ENCODE results near the gene RAB22A.
"Not testable (repeated sequence)": the region's sequence is repeated elsewhere in the genome, so short reads cannot be mapped to it uniquely, and the experiment has no call there.

The RAB22A gene

GRCh38 chr20:58340151-58340550 is 30.6 kb downstream of the RAB22A start:
- peaks cover 35% of the 10 kb centered on the region for H3K4me1 Mint-ChIP-seq (ENCODE audit: low read depth)
- peaks cover 6% of the 10 kb centered on the region for H3K9me3 Mint-ChIP-seq
- H3K36me3 Mint-ChIP-seq (ENCODE audit: low read depth), result peaks cover 63% of the 10 kb centered on the region
- no peak overlapping the region for H3K4me3 Mint-ChIP-seq
- no peak overlapping the region for H3K27ac Mint-ChIP-seq
- intact Hi-C loops (cut with micrococcal nuclease), result no loop called here
- no peaks in the 10 kb centered on the region for H3K27me3 Mint-ChIP-seq

- Mint-ChIP-seq H3K9me3 (peaks cover 6% of the 10 kb centered on the region), H3K4me3 (no peak overlapping the region), H3K27me3 (no peaks in the 10 kb centered on the region), H3K4me1 (ENCODE audit: low read depth) (peaks cover 32% of the 10 kb centered on the region), H3K27ac (peak overlapping the region; percentile 8), H3K36me3 (ENCODE audit: low read depth) (peaks cover 66% of the 10 kb centered on the region)
- intact Hi-C loops (cut with micrococcal nuclease), result no loop called here
These were observed 31.3 kb downstream of the RAB22A start for GRCh38 chr20:58340853-58341252.

DNA sequence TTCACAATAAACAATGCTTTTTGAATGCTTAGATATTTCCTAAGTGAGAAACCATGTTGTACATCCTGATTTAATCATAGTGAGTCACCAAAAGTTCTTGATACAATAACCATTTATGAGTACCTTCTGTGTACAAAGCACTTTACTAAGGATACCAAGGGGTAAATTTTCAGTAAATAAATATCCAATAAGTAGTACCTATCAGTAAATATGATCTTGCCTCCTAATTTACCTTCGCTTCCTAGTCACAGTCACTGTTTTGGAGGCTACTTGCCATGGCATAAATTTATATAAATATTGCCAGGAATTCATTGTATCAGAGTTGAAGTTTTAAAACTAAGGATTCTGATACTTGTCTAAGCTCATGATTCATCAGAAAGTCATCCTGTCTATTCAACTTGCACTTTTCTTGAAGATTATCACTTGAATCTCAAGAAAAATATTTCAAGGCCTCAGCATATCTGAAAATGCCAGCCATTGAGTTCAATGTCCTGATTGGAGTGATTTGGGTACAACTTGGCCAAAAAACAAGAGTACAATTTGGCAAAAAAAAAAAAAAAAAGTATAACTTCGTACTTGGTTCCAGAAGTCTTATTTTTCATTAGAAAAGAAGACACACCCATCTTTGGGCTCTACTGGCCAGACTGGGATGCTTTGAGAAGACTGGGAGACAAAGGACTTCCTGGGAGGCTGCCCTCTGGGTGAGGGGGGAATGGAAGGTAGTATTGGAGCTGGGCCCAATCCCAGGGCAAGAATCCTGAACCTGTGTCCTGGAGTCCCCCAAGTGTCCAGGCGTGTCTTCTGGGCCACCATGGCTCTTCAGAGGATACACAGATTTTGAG is 32.8 kb downstream of the RAB22A start:
- Mint-ChIP-seq H3K27me3 (no peaks in the 10 kb centered on the region), H3K27ac (no peak overlapping the region), H3K36me3 (ENCODE audit: low read depth) (peaks cover 68% of the 10 kb centered on the region), H3K9me3 (peaks cover 6% of the 10 kb centered on the region), H3K4me1 (ENCODE audit: low read depth) (peaks cover 29% of the 10 kb centered on the region), H3K4me3 (no peak overlapping the region)
- intact Hi-C loops (cut with micrococcal nuclease), result no loop called here

DNA sequence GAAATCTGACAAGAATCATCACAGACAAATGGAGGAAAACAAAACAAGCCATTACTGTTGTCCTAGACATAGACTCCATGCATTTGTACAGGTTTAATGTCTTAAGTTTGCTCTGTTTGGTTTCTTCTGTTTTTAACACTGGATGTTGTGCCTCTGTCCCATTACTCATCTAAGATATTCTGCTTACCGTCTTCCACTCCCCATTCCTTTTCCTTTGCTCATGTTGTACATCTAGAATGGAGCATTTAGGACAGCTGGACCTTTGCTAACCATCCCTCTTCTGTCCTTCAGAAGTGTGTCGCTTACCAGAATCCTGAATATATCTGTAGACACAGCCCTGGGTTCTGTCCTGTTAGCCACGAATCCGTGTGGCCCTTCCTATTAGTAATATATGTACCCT is 35.2 kb downstream of the RAB22A start:
- H3K27ac Mint-ChIP-seq, result no peak overlapping the region
- H3K27me3 Mint-ChIP-seq, result no peaks in the 10 kb centered on the region
- H3K36me3 Mint-ChIP-seq (ENCODE audit: low read depth), result peaks cover 81% of the 10 kb centered on the region
- intact Hi-C loops (cut with micrococcal nuclease), result no loop called here
- no peak overlapping the region for H3K4me3 Mint-ChIP-seq
- peaks cover 18% of the 10 kb centered on the region for H3K4me1 Mint-ChIP-seq (ENCODE audit: low read depth)
- H3K9me3 Mint-ChIP-seq, result peaks cover 6% of the 10 kb centered on the region

- Mint-ChIP-seq H3K4me1 (ENCODE audit: low read depth) (no peaks in the 10 kb centered on the region), H3K36me3 (ENCODE audit: low read depth) (peaks cover 69% of the 10 kb centered on the region), H3K9me3 (no peaks in the 10 kb centered on the region), H3K27ac (no peak overlapping the region), H3K4me3 (no peak overlapping the region), H3K27me3 (no peaks in the 10 kb centered on the region)
- intact Hi-C loops (cut with micrococcal nuclease), result no loop called here
These were observed 40.1 kb downstream of the RAB22A start for GRCh38 chr20:58349570-58349969.

DNA sequence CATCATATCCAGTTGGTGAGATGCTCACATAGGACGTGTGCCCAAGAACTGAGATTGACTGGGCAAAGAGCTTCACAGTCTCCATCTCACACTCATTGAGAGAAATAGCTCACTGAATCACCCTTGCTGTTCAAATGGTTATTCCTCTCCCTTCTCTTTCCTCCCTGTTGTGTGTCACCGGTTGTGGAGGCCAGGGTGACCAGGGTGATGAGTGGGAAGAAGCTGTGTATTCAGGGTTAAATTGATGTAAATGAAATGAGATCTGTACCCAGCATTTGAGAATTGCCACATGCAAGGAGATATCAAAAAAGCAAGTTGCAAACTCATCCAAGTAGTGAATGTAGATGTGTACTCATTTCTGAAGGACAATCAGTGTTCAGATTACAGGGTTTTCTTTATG is 43.0 kb downstream of the RAB22A start:
- intact Hi-C loops (cut with micrococcal nuclease), result no loop called here
- no peaks in the 10 kb centered on the region for H3K27me3 Mint-ChIP-seq
- no peak overlapping the region for H3K27ac Mint-ChIP-seq
- no peaks in the 10 kb centered on the region for H3K4me1 Mint-ChIP-seq (ENCODE audit: low read depth)
- H3K36me3 Mint-ChIP-seq (ENCODE audit: low read depth), result peaks cover 70% of the 10 kb centered on the region
- H3K9me3 Mint-ChIP-seq, result no peaks in the 10 kb centered on the region
- H3K4me3 Mint-ChIP-seq, result no peak overlapping the region

- H3K36me3 Mint-ChIP-seq (ENCODE audit: low read depth), result peaks cover 93% of the 10 kb centered on the region
- no peak overlapping the region for H3K27ac Mint-ChIP-seq
- H3K4me1 Mint-ChIP-seq (ENCODE audit: low read depth), result peaks cover 6% of the 10 kb centered on the region
- no peaks in the 10 kb centered on the region for H3K9me3 Mint-ChIP-seq
- intact Hi-C loops (cut with micrococcal nuclease), result no loop called here
- H3K4me3 Mint-ChIP-seq, result no peak overlapping the region
- H3K27me3 Mint-ChIP-seq, result no peaks in the 10 kb centered on the region
These were observed 49.9 kb downstream of the RAB22A start for GRCh38 chr20:58359441-58359840.

GRCh38 chr20:58360936-58361335 is 51.4 kb downstream of the RAB22A start:
- Mint-ChIP-seq H3K4me3 (no peak overlapping the region), H3K27ac (no peak overlapping the region), H3K9me3 (no peaks in the 10 kb centered on the region), H3K4me1 (ENCODE audit: low read depth) (peaks cover 6% of the 10 kb centered on the region), H3K36me3 (ENCODE audit: low read depth) (peaks cover 89% of the 10 kb centered on the region), H3K27me3 (no peaks in the 10 kb centered on the region)
- intact Hi-C loops (cut with micrococcal nuclease), result loop anchor here (10.0 kb wide), 1 partner anchor 126 kb away; no protein-coding TSS in a partner anchor

GRCh38 chr20:58361481-58362205 is 52.1 kb downstream of the RAB22A start:
- H3K27ac Mint-ChIP-seq, result no peak overlapping the region
- H3K9me3 Mint-ChIP-seq, result no peaks in the 10 kb centered on the region
- no peaks in the 10 kb centered on the region for H3K27me3 Mint-ChIP-seq
- intact Hi-C loops (cut with micrococcal nuclease), result loop anchor here (10.0 kb wide), 1 partner anchor 127 kb away; no protein-coding TSS in a partner anchor
- H3K4me3 Mint-ChIP-seq, result no peak overlapping the region
- peaks cover 6% of the 10 kb centered on the region for H3K4me1 Mint-ChIP-seq (ENCODE audit: low read depth)
- H3K36me3 Mint-ChIP-seq (ENCODE audit: low read depth), result peaks cover 89% of the 10 kb centered on the region

DNA sequence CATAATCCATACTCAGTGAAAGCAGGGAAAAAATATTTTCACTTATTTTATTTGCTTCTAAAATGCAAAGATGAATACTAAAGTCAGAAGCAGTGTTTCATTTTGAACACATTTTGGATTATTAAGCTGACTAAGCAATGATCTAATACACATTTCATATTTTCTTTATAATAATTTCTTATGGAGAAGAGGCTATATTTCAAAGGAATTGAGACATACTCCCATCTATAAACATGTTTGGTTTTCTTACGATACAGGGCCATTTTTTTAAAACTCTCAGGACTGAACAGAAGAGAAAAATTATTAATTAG is 52.6 kb downstream of the RAB22A start:
- no peaks in the 10 kb centered on the region for H3K9me3 Mint-ChIP-seq
- intact Hi-C loops (cut with micrococcal nuclease), result loop anchor here (10.0 kb wide), 1 partner anchor 127 kb away; no protein-coding TSS in a partner anchor
- H3K36me3 Mint-ChIP-seq (ENCODE audit: low read depth), result peaks cover 84% of the 10 kb centered on the region
- no peak overlapping the region for H3K4me3 Mint-ChIP-seq
- H3K27me3 Mint-ChIP-seq, result no peaks in the 10 kb centered on the region
- peaks cover 6% of the 10 kb centered on the region for H3K4me1 Mint-ChIP-seq (ENCODE audit: low read depth)
- no peak overlapping the region for H3K27ac Mint-ChIP-seq

DNA sequence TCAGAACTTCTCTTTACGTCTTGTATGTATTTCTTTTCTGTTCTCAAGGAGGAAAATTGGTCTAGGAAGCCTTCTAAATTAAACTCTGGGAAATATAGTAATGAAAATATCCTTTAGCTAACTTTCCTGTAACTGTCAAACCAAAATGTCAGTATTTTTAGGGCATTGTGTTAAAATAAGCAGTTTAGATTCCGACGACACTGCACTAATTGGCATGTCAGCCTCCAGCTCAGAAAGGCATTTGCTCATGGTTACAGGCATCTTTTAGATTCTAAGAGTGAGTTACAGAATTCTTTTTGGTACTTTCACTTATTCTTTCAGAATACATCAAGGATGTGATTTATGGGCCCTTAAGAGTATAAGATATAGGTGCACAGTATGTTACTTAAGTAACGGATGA is 53.5 kb downstream of the RAB22A start:
- H3K27me3 Mint-ChIP-seq, result no peaks in the 10 kb centered on the region
- no peaks in the 10 kb centered on the region for H3K9me3 Mint-ChIP-seq
- peaks cover 6% of the 10 kb centered on the region for H3K4me1 Mint-ChIP-seq (ENCODE audit: low read depth)
- no peak overlapping the region for H3K4me3 Mint-ChIP-seq
- intact Hi-C loops (cut with micrococcal nuclease), result loop anchor here (10.0 kb wide), 1 partner anchor 128 kb away; no protein-coding TSS in a partner anchor
- no peak overlapping the region for H3K27ac Mint-ChIP-seq
- peaks cover 81% of the 10 kb centered on the region for H3K36me3 Mint-ChIP-seq (ENCODE audit: low read depth)

DNA sequence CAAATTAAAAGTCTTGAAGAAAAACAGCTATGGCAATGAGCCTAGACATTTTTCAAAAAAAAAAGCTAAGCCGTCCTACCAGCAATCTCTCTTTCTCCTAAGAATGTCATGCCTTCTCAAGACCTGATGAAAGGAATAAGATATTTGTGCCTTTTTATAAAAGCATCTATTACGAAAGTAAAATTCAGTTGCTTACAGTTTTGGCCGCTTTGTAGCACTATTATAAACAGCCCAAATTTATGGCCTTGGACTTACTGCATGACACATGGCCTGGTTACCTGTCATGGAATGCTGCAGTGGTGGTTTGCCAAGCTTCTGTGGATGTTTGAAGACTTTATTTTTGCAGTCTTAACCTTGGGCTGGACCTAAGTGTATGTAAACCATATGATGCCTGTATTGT is 57.4 kb downstream of the RAB22A start:
- Mint-ChIP-seq H3K36me3 (ENCODE audit: low read depth) (peaks cover 65% of the 10 kb centered on the region), H3K27me3 (no peaks in the 10 kb centered on the region), H3K9me3 (no peaks in the 10 kb centered on the region), H3K4me1 (ENCODE audit: low read depth) (no peaks in the 10 kb centered on the region), H3K27ac (no peak overlapping the region), H3K4me3 (no peak overlapping the region)
- intact Hi-C loops (cut with micrococcal nuclease), result loop anchor here (10.0 kb wide), 1 partner anchor 132 kb away; no protein-coding TSS in a partner anchor

DNA sequence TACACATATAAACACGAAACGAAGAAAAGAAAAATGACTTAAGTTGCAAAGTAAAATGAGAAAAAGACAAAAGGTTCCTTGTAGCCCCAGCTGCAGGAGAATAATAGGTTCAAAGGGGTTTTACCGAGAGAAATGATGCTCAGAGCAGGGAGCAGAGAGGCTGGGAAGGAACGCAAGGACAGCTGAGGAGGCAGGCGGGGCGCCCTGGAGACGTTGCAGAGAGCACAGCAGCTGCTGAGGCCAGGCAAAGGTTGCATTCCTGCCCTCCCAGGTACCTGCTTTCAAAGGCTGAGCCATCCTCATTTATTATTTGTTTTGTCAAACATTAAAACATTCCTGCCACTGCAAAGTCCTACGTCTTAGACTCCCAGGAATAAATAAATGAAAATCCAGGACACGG is 63.3 kb downstream of the RAB22A start:
- H3K27ac Mint-ChIP-seq, result no peak overlapping the region
- H3K4me3 Mint-ChIP-seq, result no peak overlapping the region
- peaks cover 18% of the 10 kb centered on the region for H3K4me1 Mint-ChIP-seq (ENCODE audit: low read depth)
- peaks cover 15% of the 10 kb centered on the region for H3K36me3 Mint-ChIP-seq (ENCODE audit: low read depth)
- H3K27me3 Mint-ChIP-seq, result peaks cover 14% of the 10 kb centered on the region
- H3K9me3 Mint-ChIP-seq, result no peaks in the 10 kb centered on the region
- intact Hi-C loops (cut with micrococcal nuclease), result no loop called here

- Mint-ChIP-seq H3K4me1 (ENCODE audit: low read depth) (peaks cover 18% of the 10 kb centered on the region), H3K36me3 (ENCODE audit: low read depth) (peaks cover 14% of the 10 kb centered on the region), H3K27me3 (peaks cover 19% of the 10 kb centered on the region)
- H3K27ac Mint-ChIP-seq; H3K9me3 Mint-ChIP-seq; intact Hi-C loops (cut with micrococcal nuclease); H3K4me3 Mint-ChIP-seq: not testable (repeated sequence)
These were observed 63.8 kb downstream of the RAB22A start for GRCh38 chr20:58373296-58373695.
